CD14-positive monocyte (primary cell): ENCODE data around the gene APCS. TPM values are rescaled to one million over a fixed set of nuclear protein-coding genes. Genes with fewer than 3 reads are reported as not detected.
A peak's percentile ranks its signal among the peaks of the same experiment; 100 is the strongest.

ENCODE experiments used
- DNase-seq, 3 donors: peaks; one replicate each; pipeline ENCODE4 v3.0.0-alpha.2; 2011 to 2022
- H2AFZ ChIP-seq: 2 replicates; pipeline ENCODE4 v1.6.0; 2012; ENCODE audit warnings: mild to moderate bottlenecking, low read depth, low read length, inconsistent platforms; ENCODE audit not compliant: insufficient read depth, poor library complexity, severe bottlenecking
- H3K27ac ChIP-seq, 2 donors: 1 replicate in 1 of 2; 2 replicates in 1 of 2; pipeline ENCODE4 v1.5.1; 2012 to 2013; ENCODE audit warnings: low read length in 2 of 2, control low read depth in 1 of 2, inconsistent platforms in 1 of 2, low read depth in 1 of 2, mild to moderate bottlenecking in 1 of 2
- H3K27me3 ChIP-seq, 2 donors: one replicate each; pipeline versions ENCODE4 v1.6.0 to v1.6.1; 2011 to 2013; ENCODE audit warnings: low read length in 2 of 2; ENCODE audit not compliant: control insufficient read depth in 2 of 2, insufficient read depth in 2 of 2
- H3K36me3 ChIP-seq, 2 donors: replicated peaks in 1 of 2; 1 replicate in 1 of 2; 2 replicates in 1 of 2; pipeline versions ENCODE4 v1.5.1 to v1.6.1; 2012 to 2013; ENCODE audit warnings: low read length in 2 of 2, control low read depth in 1 of 2, inconsistent platforms in 1 of 2, mild to moderate bottlenecking in 1 of 2; ENCODE audit not compliant: insufficient read depth in 2 of 2, control insufficient read depth in 1 of 2
- H3K4me1 ChIP-seq, 2 donors: 1 replicate in 1 of 2; 2 replicates in 1 of 2; pipeline versions ENCODE4 v1.5.1 to v1.6.1; 2012 to 2013; ENCODE audit warnings: low read length in 2 of 2, control low read depth in 1 of 2, inconsistent platforms in 1 of 2, mild to moderate bottlenecking in 1 of 2, moderate library complexity in 1 of 2; ENCODE audit not compliant: insufficient read depth in 2 of 2, control insufficient read depth in 1 of 2
- H3K4me2 ChIP-seq: replicated peaks from 2 replicates; pipeline ENCODE3; 2012; ENCODE audit warnings: low read length, moderate library complexity, mild to moderate bottlenecking; ENCODE audit not compliant: poor library complexity, severe bottlenecking; ENCODE audit errors: extremely low read depth
- H3K4me3 ChIP-seq, 3 experiments: fragments of 200-600 bp in 1 of 3; sonication (generic) in 1 of 3; replicated peaks in 1 of 3; 1 replicate in 2 of 3; 2 replicates in 1 of 3; pipeline ENCODE4 v1.5.1; 2011 to 2013; ENCODE audit warnings: low read length in 3 of 3, mild to moderate bottlenecking in 3 of 3, control low read depth in 2 of 3, low read depth in 2 of 3, inconsistent platforms in 1 of 3, moderate library complexity in 1 of 3
- H3K79me2 ChIP-seq: 2 replicates; pipeline ENCODE4 v1.6.0; 2012; ENCODE audit warnings: mild to moderate bottlenecking, control low read depth, inconsistent platforms, low read length, moderate library complexity; ENCODE audit not compliant: insufficient read depth
- H3K9ac ChIP-seq: 2 replicates; pipeline ENCODE4 v1.6.0; 2017; ENCODE audit warnings: low read length, mild to moderate bottlenecking; ENCODE audit not compliant: insufficient read depth, poor library complexity, severe bottlenecking
- H3K9me3 ChIP-seq, 2 donors: replicated peaks in 1 of 2; 1 replicate in 1 of 2; 2 replicates in 1 of 2; pipeline versions ENCODE4 v1.5.1 to v1.6.1; 2012 to 2013; ENCODE audit warnings: low read length in 2 of 2, control low read depth in 1 of 2; ENCODE audit not compliant: control insufficient read depth in 1 of 2, insufficient read depth in 1 of 2
- H4K20me1 ChIP-seq: 2 replicates; pipeline ENCODE4 v1.6.0; 2012; ENCODE audit warnings: mild to moderate bottlenecking, low read length, control low read depth, moderate library complexity; ENCODE audit not compliant: insufficient read depth
- H3K27ac Mint-ChIP-seq, 7 donors: one replicate each; pipeline ENCODE4 v1.8.0; 2020; ENCODE audit warnings: mild to moderate bottlenecking in 7 of 7, mixed read lengths in 7 of 7, moderate library complexity in 6 of 7, inconsistent platforms in 2 of 7
- H3K27me3 Mint-ChIP-seq, 3 donors: one replicate each; pipeline ENCODE4 v1.8.0; 2021 to 2022; ENCODE audit warnings: low read depth in 3 of 3, mild to moderate bottlenecking in 3 of 3, mixed read lengths in 3 of 3, moderate library complexity in 3 of 3, inconsistent platforms in 1 of 3
- H3K36me3 Mint-ChIP-seq, 2 donors: one replicate each; pipeline ENCODE4 v1.8.0; 2020; ENCODE audit warnings: mixed read lengths in 2 of 2, inconsistent platforms in 1 of 2, mild to moderate bottlenecking in 1 of 2
- H3K4me1 Mint-ChIP-seq: one replicate; pipeline ENCODE4 v1.8.0; 2020; ENCODE audit warnings: mild to moderate bottlenecking, mixed read lengths
- H3K4me3 Mint-ChIP-seq, 2 donors: one replicate each; pipeline ENCODE4 v1.8.0; 2020; ENCODE audit warnings: mild to moderate bottlenecking in 2 of 2, mixed read lengths in 2 of 2, moderate library complexity in 1 of 2
- H3K9me3 Mint-ChIP-seq, 7 donors: one replicate each; pipeline ENCODE4 v1.8.0; 2020 to 2022; ENCODE audit warnings: mixed read lengths in 7 of 7, mild to moderate bottlenecking in 6 of 7, moderate library complexity in 6 of 7, inconsistent platforms in 2 of 7
- WGBS: methylation state at CpG from one replicate; pipeline ENCODE4 v1.1.5; 2013; ENCODE audit warnings: missing lambda C conversion rate; ENCODE audit not compliant: insufficient coverage; 5-methylcytosine and 5-hydroxymethylcytosine counted together
- intact Hi-C, 2 donors: fragments of 100-400 bp; cut with micrococcal nuclease; formaldehyde crosslinking; loops; one replicate each; pipeline versions ENCODE4 v1.15.0 to v1.15.1; 2023
- polyA plus RNA-seq, 3 donors: library from polyadenylated mRNA; depleted of rRNA in 1 of 3; unstranded in 2 of 3; stranded (reverse) in 1 of 3; fragments of 300-500 nt in 2 of 3; fragments of >200 nt in 1 of 3; fragmentation: Illumina TruSeq in 2 of 3; gene quantifications; 1 replicate in 2 of 3; 2 replicates in 1 of 3; pipeline ENCODE4 v1.2.3, GENCODE V29; 2012 to 2021
- TF ChIP-seq, protein P1 (sequence below): fragments of 200-600 bp; IDR thresholded peaks from one replicate; pipeline ENCODE4 v1.8.0; 2022; ENCODE audit warnings: antibody characterized with exemption, mild to moderate bottlenecking

The APCS gene
- polyA plus RNA-seq, 3 donors = not detected

DNA sequence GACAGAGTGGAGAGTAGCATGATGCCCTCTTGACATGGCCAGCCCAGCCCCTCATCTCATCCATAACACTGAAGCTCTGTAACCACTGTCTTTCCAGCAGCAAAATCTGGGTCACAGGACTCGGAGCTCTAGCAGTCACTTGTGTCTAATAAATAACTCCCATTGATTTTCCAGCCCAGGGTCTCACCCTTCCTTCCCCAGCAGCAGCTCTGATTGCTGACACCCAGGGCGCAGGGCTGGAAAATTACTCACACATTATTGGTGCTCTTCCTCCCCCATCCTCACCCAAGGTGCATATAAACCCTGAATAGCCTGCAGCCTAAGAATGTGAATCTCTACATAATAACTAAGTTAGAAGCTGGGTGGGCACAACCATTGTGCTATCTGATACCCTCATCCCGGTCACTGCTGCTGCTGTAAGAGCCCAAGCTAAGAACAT lies 30.7 kb upstream of the APCS start:
- H3K27me3 Mint-ChIP-seq = peaks cover 0 to 2% (median 0%) of the 10 kb centered on the region in 3 donors
- Histone ChIP-seq H3K27me3 (no peaks in the 10 kb centered on the region), H3K9me3 (no peaks in the 10 kb centered on the region), H3K4me2 (no peak overlapping the region), H3K4me1 (peaks cover 13 to 19% of the 10 kb centered on the region in 2 donors), H3K9ac (no peak overlapping the region), H4K20me1 (no peaks in the 10 kb centered on the region), H2AFZ (no peak overlapping the region), H3K36me3 (no peaks in the 10 kb centered on the region), H3K79me2 (no peaks in the 10 kb centered on the region), H3K27ac (no peak overlapping the region), H3K4me3 (no peak overlapping the region)
- DNase-seq = no peak
- intact Hi-C loops = no loop called here
- H3K4me3 Mint-ChIP-seq = peak overlapping the region in 1 of 2 donors; percentile 28
- peaks cover 0 to 8% (median 3%) of the 10 kb centered on the region in 7 donors for H3K9me3 Mint-ChIP-seq
- H3K36me3 Mint-ChIP-seq = no peaks in the 10 kb centered on the region
- H3K4me1 Mint-ChIP-seq = peaks cover 21% of the 10 kb centered on the region
- 83% methylated on average over 3 of the region's 3 CpGs for WGBS
- no peak overlapping the region for H3K27ac Mint-ChIP-seq
- TF ChIP-seq, protein P1, sequence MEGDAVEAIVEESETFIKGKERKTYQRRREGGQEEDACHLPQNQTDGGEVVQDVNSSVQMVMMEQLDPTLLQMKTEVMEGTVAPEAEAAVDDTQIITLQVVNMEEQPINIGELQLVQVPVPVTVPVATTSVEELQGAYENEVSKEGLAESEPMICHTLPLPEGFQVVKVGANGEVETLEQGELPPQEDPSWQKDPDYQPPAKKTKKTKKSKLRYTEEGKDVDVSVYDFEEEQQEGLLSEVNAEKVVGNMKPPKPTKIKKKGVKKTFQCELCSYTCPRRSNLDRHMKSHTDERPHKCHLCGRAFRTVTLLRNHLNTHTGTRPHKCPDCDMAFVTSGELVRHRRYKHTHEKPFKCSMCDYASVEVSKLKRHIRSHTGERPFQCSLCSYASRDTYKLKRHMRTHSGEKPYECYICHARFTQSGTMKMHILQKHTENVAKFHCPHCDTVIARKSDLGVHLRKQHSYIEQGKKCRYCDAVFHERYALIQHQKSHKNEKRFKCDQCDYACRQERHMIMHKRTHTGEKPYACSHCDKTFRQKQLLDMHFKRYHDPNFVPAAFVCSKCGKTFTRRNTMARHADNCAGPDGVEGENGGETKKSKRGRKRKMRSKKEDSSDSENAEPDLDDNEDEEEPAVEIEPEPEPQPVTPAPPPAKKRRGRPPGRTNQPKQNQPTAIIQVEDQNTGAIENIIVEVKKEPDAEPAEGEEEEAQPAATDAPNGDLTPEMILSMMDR = no peak

DNA sequence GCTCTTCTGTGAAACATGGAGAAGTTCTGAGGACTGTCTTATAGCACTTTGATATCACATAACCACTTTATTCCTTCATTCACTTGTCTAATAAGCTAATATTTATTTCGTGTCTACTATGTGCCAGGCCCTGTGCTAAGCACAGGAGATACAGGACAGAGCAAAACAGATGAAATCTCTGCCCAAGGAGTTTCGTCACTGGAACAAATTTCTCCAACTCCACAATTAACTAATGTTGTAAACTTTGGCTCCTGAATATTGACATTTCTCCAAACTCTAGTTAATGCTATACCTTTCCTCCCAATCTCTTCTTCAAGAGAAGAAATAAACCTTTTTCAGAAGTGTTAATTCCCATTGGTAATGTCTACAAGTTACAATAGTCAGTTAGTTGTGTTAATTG lies 27.0 kb upstream of the APCS start:
- no peak for DNase-seq
- Histone ChIP-seq H4K20me1 (no peaks in the 10 kb centered on the region), H3K27me3 (no peaks in the 10 kb centered on the region), H3K4me2 (no peak overlapping the region), H3K9me3 (no peaks in the 10 kb centered on the region), H3K36me3 (no peaks in the 10 kb centered on the region), H3K79me2 (no peaks in the 10 kb centered on the region), H3K4me1 (no peaks in the 10 kb centered on the region), H2AFZ (no peak overlapping the region), H3K27ac (no peak overlapping the region), H3K9ac (no peak overlapping the region), H3K4me3 (no peak overlapping the region)
- Mint-ChIP-seq H3K4me1 (peaks cover 4% of the 10 kb centered on the region), H3K27me3 (no peaks in the 10 kb centered on the region), H3K36me3 (no peaks in the 10 kb centered on the region), H3K4me3 (no peak overlapping the region), H3K27ac (no peak overlapping the region), H3K9me3 (peaks cover 0 to 18% (median 9%) of the 10 kb centered on the region in 7 donors)
- 100% methylated on average over 1 of the region's 2 CpGs for WGBS
- intact Hi-C loops = no loop called here
- TF ChIP-seq, protein P1 = no peak
